ENCODE results near the gene ZNF750.
"Not testable (repeated sequence)": the region's sequence is repeated elsewhere in the genome, so short reads cannot be mapped to it uniquely, and the experiment has no call there.

The ZNF750 gene

GRCh38 chr17:82793974-82794630 is 45.7 kb downstream of the ZNF750 start:
- no peak for DNase-seq (ENCODE audit: low read depth in 2 of 2)

- DNase-seq (ENCODE audit: low read depth in 2 of 2): no peak
These were observed 48.3 kb downstream of the ZNF750 start for GRCh38 chr17:82791532-82791931.

- no peak for DNase-seq (ENCODE audit: low read depth in 2 of 2)
These were observed 49.4 kb downstream of the ZNF750 start for GRCh38 chr17:82790391-82790790.

- no peak for DNase-seq (ENCODE audit: low read depth in 2 of 2)
These were observed 50.0 kb downstream of the ZNF750 start for GRCh38 chr17:82789806-82790205.

- DNase-seq (ENCODE audit: low read depth in 2 of 2): no peak
These were observed 50.7 kb downstream of the ZNF750 start for GRCh38 chr17:82789051-82789592.

GRCh38 chr17:82788206-82789001 is 51.4 kb downstream of the ZNF750 start:
- DNase-seq (ENCODE audit: low read depth in 2 of 2): no peak

- DNase-seq (ENCODE audit: low read depth in 2 of 2): no peak
These were observed 52.6 kb downstream of the ZNF750 start for GRCh38 chr17:82787081-82787848.

GRCh38 chr17:82786427-82786826 is 53.4 kb downstream of the ZNF750 start:
- no peak for DNase-seq (ENCODE audit: low read depth in 2 of 2)

- DNase-seq (ENCODE audit: low read depth in 2 of 2): not testable (repeated sequence)
These were observed 54.2 kb downstream of the ZNF750 start for GRCh38 chr17:82785581-82785980.

- DNase-seq (ENCODE audit: low read depth in 2 of 2): no peak
These were observed 56.3 kb downstream of the ZNF750 start for GRCh38 chr17:82783498-82783897.

- no peak for DNase-seq (ENCODE audit: low read depth in 2 of 2)
These were observed 57.1 kb downstream of the ZNF750 start for GRCh38 chr17:82782657-82783207.

GRCh38 chr17:82781894-82782274 is 57.9 kb downstream of the ZNF750 start:
- DNase-seq (ENCODE audit: low read depth in 2 of 2): peak; percentile 78 to 79

GRCh38 chr17:82780971-82781893 is 58.6 kb downstream of the ZNF750 start:
- DNase-seq (ENCODE audit: low read depth in 2 of 2): no peak

- DNase-seq (ENCODE audit: low read depth in 2 of 2): no peak
These were observed 59.6 kb downstream of the ZNF750 start for GRCh38 chr17:82780195-82780594.

- DNase-seq (ENCODE audit: low read depth in 2 of 2): no peak
These were observed 60.3 kb downstream of the ZNF750 start for GRCh38 chr17:82779541-82779940.
